Stimulated activated CD4-positive, alpha-beta T cell treated with anti-CD3 and anti-CD28 coated beads, Interleukin-1b, Interleukin-23, amount 100 ng/mL, for 48 hours (primary cell): ENCODE measurements around the gene FLG2.
"Not testable (repeated sequence)": the region's sequence is repeated elsewhere in the genome, so short reads cannot be mapped to it uniquely, and the experiment has no call there.

Experiments used
- DNase-seq: peaks from one replicate; pipeline ENCODE4 v3.0.0-alpha.2; 2020

Gene FLG2

DNA sequence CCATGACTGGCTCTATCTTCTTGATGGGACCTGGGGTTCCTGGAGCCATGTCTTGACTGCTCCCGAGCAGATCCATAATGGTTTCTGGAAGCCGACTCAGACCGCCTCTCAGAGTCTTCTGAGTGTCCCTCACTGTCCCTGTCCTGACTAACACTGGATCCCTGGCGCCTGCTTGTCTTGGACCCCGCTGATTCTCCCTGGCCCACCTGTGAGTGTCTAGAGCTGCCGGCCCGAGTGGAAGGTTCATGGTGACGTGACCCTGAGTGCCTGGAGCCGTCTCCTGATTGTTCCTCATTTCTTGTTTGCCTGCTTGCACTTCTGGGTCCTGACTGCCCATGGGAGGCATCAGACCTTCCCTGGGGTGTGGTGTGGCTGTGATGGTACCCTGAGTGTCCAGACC is 49.9 kb downstream of the FLG2 start:
- no peak for DNase-seq

DNA sequence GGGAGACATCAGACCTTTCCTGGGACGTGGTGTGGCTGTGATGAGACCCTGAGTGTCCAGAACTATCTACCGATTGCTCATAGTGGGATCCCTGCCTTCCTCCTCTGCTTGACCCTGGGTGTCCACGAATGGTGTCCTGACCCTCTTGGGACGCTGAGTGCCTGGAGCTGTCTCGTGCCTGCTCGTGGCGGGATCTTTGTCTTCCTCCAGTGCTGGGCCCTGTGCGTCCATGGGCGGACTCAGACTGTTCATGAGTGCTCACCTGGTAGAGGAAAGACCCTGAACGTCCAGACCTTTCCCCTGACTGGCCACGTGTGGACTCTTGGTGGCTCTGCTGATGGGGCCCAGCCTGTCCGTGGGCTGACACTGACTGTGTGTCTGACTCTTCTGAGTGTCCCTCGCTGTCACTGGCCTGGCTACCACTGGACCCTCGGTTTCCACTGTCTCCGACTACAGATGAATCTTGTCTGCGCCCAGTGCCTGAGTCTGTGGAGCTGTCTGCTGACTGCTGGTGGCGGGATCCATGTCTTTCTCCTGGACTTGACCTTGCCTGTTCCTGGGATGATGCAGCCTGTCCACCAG is 50.4 kb downstream of the FLG2 start:
- not testable (repeated sequence) for DNase-seq

DNA sequence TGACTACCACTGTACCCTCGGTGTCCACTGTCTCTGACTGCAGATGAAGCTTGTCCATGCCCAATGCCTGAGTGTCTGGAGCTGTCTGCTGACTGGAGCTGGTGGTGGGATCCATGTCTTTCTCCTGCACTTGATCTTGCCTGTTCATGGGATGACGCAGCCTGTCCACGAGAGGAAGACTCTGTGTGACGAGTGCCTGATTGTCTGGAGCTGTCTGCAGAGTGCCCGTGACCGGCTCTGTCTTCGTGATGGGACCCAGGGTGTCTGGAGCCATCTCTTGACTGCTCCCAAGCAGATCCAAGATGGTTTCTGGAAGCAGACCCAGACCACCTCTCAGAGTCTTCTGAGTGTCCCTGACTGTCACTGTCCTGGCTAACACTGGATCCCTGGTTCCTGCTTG is 51.0 kb downstream of the FLG2 start:
- not testable (repeated sequence) for DNase-seq

DNA sequence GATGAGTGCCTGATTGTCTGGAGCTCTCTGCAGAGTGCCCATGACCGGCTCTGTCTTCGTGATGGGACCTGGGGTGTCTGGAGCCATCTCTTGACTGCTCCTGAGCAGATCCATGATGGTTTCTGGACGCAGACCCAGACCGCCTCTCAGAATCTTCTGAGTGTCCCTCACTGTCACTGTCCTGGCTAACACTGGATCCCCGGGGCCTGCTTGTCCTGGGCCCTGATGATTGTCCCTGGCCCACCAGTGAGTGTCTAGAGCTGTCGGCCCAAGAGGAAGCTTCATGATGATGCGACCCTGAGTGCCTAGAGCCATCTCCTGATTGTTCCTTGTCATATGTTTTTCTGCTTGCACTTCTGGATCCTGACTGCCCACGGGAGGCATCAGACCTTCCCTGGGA is 51.8 kb downstream of the FLG2 start:
- DNase-seq: not testable (repeated sequence)

DNA sequence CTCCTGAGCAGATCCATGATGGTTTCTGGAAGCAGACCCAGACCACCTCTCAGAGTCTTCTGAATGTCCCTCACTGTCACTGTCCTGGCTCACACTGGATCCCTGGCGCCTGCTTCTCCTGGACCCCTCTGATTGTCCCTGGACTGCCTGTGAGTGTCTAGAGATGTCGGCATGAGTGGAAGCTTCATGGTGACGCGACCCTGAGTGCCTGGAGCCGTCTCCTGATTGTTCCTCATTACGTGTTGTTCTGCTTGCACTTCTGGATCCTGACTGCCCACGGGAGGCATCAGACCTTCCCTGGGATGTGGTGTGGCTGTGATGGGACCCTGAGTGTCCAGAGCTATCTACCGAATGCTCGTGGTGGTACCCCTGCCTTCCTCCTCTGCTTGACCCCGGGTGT is 53.7 kb downstream of the FLG2 start:
- DNase-seq: not testable (repeated sequence)

DNA sequence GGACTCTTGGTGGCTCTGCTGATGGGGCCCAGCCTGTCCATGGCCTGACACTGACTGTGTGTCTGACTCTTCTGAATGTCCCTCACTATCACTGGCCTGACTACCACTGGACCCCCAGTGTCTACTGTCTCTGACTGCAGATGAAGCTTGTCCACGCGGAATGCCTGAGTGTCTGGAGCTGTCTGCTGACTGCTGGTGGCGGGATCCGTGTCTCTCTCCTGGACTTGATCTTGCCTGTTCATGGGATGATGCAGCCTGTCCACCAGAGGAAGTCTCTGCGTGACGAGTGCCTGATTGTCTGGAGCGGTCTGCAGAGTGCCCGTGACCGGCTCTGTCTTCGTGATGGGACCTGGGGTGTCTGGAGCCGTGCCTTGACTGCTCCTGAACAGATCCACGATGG is 55.0 kb downstream of the FLG2 start:
- DNase-seq: not testable (repeated sequence)

DNA sequence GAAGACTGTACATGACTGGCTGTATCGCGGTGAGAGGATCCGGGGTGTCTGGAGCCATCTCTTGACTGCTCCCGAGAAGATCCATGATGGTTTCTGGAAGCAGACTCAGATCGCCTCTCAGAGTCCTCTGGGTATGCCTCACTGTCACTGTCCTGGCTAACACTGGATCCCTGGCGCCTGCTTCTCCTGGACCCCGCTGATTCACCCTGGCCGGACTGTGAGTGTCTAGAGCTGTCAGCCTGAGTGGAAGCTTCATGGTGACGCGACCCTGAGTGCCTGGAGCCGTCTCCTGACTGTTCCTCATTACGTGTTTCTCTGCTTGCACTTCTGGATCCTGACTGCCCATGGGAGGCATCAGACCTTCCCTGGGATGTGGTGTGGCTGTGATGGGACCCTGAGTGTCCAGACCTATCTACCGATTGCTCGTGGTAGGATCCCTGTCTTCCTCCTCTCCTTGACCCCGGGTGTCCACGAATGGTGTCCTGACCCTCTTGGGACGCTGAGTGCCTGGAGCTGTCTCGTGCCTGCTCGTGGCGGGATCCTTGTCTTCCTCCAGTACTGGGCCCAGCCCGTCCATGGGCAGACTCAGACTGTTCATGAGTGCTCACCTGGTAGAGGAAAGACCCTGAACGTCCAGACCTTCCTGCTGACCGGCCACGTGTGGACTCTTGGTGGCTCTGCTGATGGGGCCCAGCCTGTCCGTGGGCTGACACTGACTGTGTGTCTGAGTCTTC is 56.5 kb downstream of the FLG2 start:
- not testable (repeated sequence) for DNase-seq
